Measurements from ENCODE around the gene KCNG1.

Gene KCNG1

DNA sequence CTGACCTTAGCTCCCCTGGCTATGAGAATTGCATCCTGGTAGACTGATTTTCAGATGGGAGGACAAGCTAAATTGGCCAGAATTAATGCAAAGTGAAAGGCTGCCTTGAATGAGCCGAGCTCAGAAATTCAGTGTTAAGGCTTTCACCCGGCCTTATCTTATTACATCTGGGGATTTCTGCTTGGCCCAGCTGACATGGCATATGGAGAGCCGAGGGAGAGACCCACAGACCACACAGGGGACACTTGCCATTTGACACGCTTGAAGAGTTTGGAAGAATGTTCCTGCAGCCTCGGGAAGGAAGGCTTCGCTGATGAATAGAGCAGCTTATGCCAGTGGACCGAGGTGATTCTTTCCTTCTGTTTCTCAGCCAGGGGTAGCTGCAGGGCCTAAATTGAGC is 55.3 kb downstream of the KCNG1 start:
- no peak for DNase-seq (ENCODE audit: low read depth)
- no peak overlapping the region for H3K4me3 ChIP-seq (ENCODE audit: low read depth, low read length)

GRCh38 chr20:50959543-50960126 is 63.3 kb downstream of the KCNG1 start:
- no peak for TF ChIP-seq CTCF (conservative IDR thresholded peaks at IDR 0.05; ENCODE audit: low read depth, low read length)
- H3K4me3 ChIP-seq (ENCODE audit: low read depth, low read length) = peak overlapping the region; percentile 78
- DNase-seq (ENCODE audit: low read depth) = no peak

More for the DNA sequence above, 55.3 kb downstream of the KCNG1 start:
- no peak for TF ChIP-seq CTCF (conservative IDR thresholded peaks at IDR 0.05; ENCODE audit: low read depth, low read length)

GRCh38 chr20:50958615-50959542 is 64.0 kb downstream of the KCNG1 start, which contains the start of gene MOCS3:
Gene MOCS3, plus strand, starts transcription at chr20:50958818. Its CDS starts 25 bp downstream, at chr20:50958843.
- TF ChIP-seq CTCF (conservative IDR thresholded peaks at IDR 0.05; ENCODE audit: low read depth, low read length) = no peak
- peak; percentile 95 for DNase-seq (ENCODE audit: low read depth)
- peak within 1 kb of the TSS; percentile 78 for H3K4me3 ChIP-seq (ENCODE audit: low read depth, low read length)

DNA sequence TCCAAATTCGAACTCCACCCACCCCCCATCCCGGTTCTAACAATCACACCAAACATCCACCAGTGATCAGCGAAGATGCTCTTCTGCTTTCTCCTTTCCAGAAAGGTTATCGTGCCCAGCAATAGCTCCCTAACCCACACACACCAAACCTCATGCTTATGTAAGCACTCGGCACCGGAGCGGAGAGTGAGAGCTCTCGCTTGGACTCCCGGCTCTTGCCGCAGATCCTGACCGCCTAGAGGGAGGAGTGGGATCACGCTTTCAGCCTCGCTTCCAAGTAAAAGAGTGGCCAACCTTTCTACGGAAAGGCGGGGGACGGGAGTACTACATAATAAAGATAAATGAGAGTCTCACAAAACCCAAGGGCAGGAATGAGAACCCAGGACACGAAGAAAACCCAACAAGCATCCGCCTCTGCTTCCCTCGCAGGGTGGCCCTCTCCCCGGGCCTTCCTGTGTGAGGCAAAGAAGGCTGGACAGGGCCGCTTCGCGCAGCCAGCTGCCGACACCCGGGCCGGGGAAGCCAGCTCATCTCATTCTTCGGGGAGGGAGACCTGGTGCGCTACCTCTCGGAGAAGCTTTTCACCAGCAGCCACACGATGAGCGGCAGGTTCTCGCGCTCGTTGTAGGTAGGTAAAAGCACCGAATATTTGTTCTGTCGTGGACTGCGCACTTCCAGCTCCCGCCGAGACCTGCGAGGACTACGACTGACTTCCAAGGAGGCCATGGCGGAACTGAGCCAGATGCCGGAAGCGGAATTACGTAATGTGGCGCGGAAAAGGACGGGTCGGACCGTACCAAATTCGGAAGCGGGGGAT is 64.9 kb downstream of the KCNG1 start, which contains the start of gene DPM1:
Gene DPM1, minus strand, starts transcription at position 735 of the 817 bp plus-strand sequence. Its CDS starts 9 bp downstream, at position 726.
- peak; percentile 92 for DNase-seq (ENCODE audit: low read depth)
- H3K4me3 ChIP-seq (ENCODE audit: low read depth, low read length) = peak within 1 kb of the TSS; percentile 78
- TF ChIP-seq CTCF (conservative IDR thresholded peaks at IDR 0.05; ENCODE audit: low read depth, low read length) = peak; percentile 2

DNA sequence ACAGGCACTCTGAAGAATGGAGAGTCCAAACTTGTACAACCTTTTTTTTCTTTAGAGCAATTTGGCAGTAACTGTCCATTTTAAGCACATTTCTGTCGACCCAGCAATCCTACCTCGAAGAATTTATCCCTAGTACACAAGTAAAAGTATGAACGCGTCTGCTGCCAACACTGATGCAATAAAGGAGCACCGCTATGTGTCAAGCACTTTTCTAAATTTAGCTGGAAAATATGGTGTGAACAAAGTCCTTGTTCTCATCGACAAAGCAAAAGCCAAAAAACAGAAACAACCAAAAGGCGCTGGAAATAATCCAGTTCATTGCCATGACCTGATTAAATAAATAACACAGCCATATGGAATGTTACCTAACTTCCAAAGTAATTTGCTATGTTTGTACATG is 65.6 kb downstream of the KCNG1 start:
- TF ChIP-seq CTCF (conservative IDR thresholded peaks at IDR 0.05; ENCODE audit: low read depth, low read length) = no peak
- peak; percentile 64 for DNase-seq (ENCODE audit: low read depth)
- H3K4me3 ChIP-seq (ENCODE audit: low read depth, low read length) = peak overlapping the region; percentile 78

DNA sequence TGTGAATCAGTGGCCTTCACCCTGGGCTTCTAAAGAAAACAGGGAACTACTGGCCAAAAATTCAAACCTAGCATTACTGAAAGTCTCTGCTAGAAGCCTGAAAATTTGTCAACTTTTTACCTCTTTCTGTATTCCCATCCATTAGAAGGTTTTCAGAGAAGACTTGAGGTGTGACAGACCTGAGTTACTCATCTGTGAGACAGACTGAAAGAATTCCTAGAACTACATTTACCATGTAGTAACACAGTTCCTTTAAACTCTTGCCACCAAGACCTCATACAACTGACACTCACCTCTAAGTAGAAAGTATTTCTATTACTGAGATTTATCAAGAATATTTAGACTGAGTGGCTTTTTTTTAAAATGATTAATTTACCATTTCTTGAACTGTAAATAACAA is 69.1 kb downstream of the KCNG1 start:
- H3K4me3 ChIP-seq (ENCODE audit: low read depth, low read length) = no peak overlapping the region
- DNase-seq (ENCODE audit: low read depth) = no peak
- TF ChIP-seq CTCF (conservative IDR thresholded peaks at IDR 0.05; ENCODE audit: low read depth, low read length) = no peak
